Measurements from ENCODE around the gene FOXRED1.

DNA sequence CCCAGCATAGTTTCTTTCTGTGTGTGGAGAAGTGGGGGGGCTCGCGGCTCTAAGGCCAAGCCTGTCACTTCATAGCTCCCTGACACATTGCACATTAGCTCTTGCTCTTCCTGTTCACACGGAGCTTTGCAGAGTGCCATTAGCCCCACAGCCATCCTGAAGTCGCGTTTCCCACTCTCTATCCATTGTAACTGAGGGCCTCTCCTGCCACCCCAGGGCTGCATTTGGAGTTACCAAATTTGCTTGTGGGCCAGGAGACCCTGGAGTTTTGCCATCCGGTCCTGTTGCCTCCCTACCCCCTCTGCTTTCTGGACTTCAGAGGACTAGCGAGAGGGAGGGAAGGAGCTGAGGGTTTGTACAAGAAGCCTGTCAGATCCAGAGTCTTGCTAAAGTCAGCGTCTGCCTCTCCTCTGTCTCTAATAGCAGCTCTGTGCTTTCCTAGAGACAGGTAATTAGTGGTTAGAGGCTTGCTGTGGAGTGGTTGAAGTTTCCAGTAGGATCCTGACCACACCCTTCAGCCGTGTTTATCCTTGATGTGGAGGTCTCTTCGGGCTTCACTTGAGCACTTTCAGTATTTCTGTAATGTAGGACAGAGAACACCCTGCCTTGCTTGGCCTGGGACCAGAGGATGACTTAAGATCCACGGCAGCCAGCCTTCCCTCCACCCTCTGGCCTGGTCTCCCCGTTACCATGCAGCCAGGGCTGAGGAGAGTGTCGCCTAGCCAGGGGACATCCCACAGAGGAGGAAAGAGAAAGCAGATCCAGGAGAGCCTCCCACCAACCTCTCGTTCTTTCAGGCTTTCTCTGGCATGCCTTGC, 49.0 kb downstream of the FOXRED1 start:
- TF ChIP-seq, protein P1, sequence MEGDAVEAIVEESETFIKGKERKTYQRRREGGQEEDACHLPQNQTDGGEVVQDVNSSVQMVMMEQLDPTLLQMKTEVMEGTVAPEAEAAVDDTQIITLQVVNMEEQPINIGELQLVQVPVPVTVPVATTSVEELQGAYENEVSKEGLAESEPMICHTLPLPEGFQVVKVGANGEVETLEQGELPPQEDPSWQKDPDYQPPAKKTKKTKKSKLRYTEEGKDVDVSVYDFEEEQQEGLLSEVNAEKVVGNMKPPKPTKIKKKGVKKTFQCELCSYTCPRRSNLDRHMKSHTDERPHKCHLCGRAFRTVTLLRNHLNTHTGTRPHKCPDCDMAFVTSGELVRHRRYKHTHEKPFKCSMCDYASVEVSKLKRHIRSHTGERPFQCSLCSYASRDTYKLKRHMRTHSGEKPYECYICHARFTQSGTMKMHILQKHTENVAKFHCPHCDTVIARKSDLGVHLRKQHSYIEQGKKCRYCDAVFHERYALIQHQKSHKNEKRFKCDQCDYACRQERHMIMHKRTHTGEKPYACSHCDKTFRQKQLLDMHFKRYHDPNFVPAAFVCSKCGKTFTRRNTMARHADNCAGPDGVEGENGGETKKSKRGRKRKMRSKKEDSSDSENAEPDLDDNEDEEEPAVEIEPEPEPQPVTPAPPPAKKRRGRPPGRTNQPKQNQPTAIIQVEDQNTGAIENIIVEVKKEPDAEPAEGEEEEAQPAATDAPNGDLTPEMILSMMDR (IDR thresholded peaks at IDR 0.05; ENCODE audit: low read depth, low read length, poor library complexity, severe bottlenecking), result no peak
- TF ChIP-seq EZH2phosphoT487 (IDR thresholded peaks at IDR 0.05; ENCODE audit: borderline replicate concordance, low read length), result no peak

All from DOHH2 (cell line).